Measurements from ENCODE around the gene MRPL55. TPM values are rescaled to one million over a fixed set of nuclear protein-coding genes. Genes with fewer than 3 reads are reported as not detected.

The MRPL55 gene
- total and polyA plus RNA-seq, 2 experiments from 2014 or later = 57.5 to 95.1 TPM

GRCh38 chr1:228148196-228148861 lies 39.2 kb upstream of the MRPL55 start:
- Histone ChIP-seq H3K79me2 (ENCODE audit: insufficient read depth) (peaks cover 68% of the 10 kb centered on the region), H3F3A (ENCODE audit: insufficient read depth) (no peaks in the 10 kb centered on the region; the same call in 1 of the 2 replicates), H3K27me3 (replicated peaks; ENCODE audit: insufficient read depth) (no peaks in the 10 kb centered on the region), H3K27ac (no peak overlapping the region), H3K9me2 (ENCODE audit: insufficient read depth) (no peaks in the 10 kb centered on the region), H3K9me3 (ENCODE audit: low read depth) (no peaks in the 10 kb centered on the region), H3K36me3 (ENCODE audit: low read depth) (no peaks in the 10 kb centered on the region), H3K4me2 (ENCODE audit: unreplicated experiment) (no peak overlapping the region), H4K20me1 (ENCODE audit: insufficient read depth) (peaks cover 14% of the 10 kb centered on the region; the same call in 1 of the 2 replicates), H3K9ac (0 out of 2 replicates have a peak overlapping the region, but pooled peaks have one; percentile 38), H3K4me3 (no peak overlapping the region), H2AFZ (no peak overlapping the region), H3K4me1 (ENCODE audit: insufficient read depth) (peaks cover 27% of the 10 kb centered on the region)
- in situ Hi-C loops (cut with MboI) = no loop called here
- TF ChIP-seq EZH2 (IDR thresholded peaks at IDR 0.05; ENCODE audit: insufficient read depth, poor library complexity, severe bottlenecking) (no peak), EZH2phosphoT487 (IDR thresholded peaks at IDR 0.05; ENCODE audit: insufficient read depth, low read depth) (no peak)
- 73 to 79% methylated on average over 14 to 18 of the region's 18 CpGs for WGBS, 2 experiments (ENCODE audit: low coverage in 1 of 2, low lambda C conversion rate in 2 of 2, missing lambda C conversion rate in 2 of 2)
- no peak for DNase-seq

GRCh38 chr1:228147768-228148167 lies 38.7 kb upstream of the MRPL55 start:
- DNase-seq = no peak
- 74 to 83% methylated on average over 4 of the region's 4 CpGs for WGBS, 2 experiments (ENCODE audit: low coverage in 1 of 2, low lambda C conversion rate in 2 of 2, missing lambda C conversion rate in 2 of 2)
- no peak overlapping the region for H3K4me2 ChIP-seq (ENCODE audit: unreplicated experiment)
- no peak overlapping the region for H3K9ac ChIP-seq
- no peak overlapping the region for H3K27ac ChIP-seq
- TF ChIP-seq EZH2 (IDR thresholded peaks at IDR 0.05; ENCODE audit: insufficient read depth, poor library complexity, severe bottlenecking) (no peak), EZH2phosphoT487 (IDR thresholded peaks at IDR 0.05; ENCODE audit: insufficient read depth, low read depth) (no peak)
- H3K4me3 ChIP-seq = no peak overlapping the region
- H3K4me1 ChIP-seq (ENCODE audit: insufficient read depth) = peaks cover 31% of the 10 kb centered on the region
- H3F3A ChIP-seq (ENCODE audit: insufficient read depth) = no peaks in the 10 kb centered on the region; the same call in 1 of the 2 replicates
- peaks cover 74% of the 10 kb centered on the region for H3K79me2 ChIP-seq (ENCODE audit: insufficient read depth)
- no peaks in the 10 kb centered on the region for H3K9me2 ChIP-seq (ENCODE audit: insufficient read depth)
- H3K27me3 ChIP-seq (replicated peaks; ENCODE audit: insufficient read depth) = no peaks in the 10 kb centered on the region
- in situ Hi-C loops (cut with MboI) = no loop called here
- no peaks in the 10 kb centered on the region for H3K9me3 ChIP-seq (ENCODE audit: low read depth)
- H3K36me3 ChIP-seq (ENCODE audit: low read depth) = no peaks in the 10 kb centered on the region
- peaks cover 18% of the 10 kb centered on the region; the same call in 1 of the 2 replicates for H4K20me1 ChIP-seq (ENCODE audit: insufficient read depth)
- H2AFZ ChIP-seq = no peak overlapping the region

- Histone ChIP-seq H3K9ac (no peak overlapping the region), H3K36me3 (ENCODE audit: low read depth) (no peaks in the 10 kb centered on the region), H3K4me1 (ENCODE audit: insufficient read depth) (peaks cover 37% of the 10 kb centered on the region), H3K9me2 (ENCODE audit: insufficient read depth) (no peaks in the 10 kb centered on the region), H4K20me1 (ENCODE audit: insufficient read depth) (peaks cover 23% of the 10 kb centered on the region; the same call in 1 of the 2 replicates), H3K4me2 (ENCODE audit: unreplicated experiment) (no peak overlapping the region), H3K4me3 (no peak overlapping the region), H3F3A (ENCODE audit: insufficient read depth) (no peaks in the 10 kb centered on the region; the same call in 1 of the 2 replicates), H3K9me3 (ENCODE audit: low read depth) (no peaks in the 10 kb centered on the region), H3K79me2 (ENCODE audit: insufficient read depth) (peaks cover 79% of the 10 kb centered on the region), H3K27ac (no peak overlapping the region), H2AFZ (no peak overlapping the region), H3K27me3 (replicated peaks; ENCODE audit: insufficient read depth) (no peaks in the 10 kb centered on the region)
- no peak for TF ChIP-seq EZH2 (IDR thresholded peaks at IDR 0.05; ENCODE audit: insufficient read depth, poor library complexity, severe bottlenecking)
- TF ChIP-seq EZH2phosphoT487 (IDR thresholded peaks at IDR 0.05; ENCODE audit: insufficient read depth, low read depth) = no peak
- DNase-seq = no peak
- 92 to 94% methylated on average over 20 of the region's 20 CpGs for WGBS, 2 experiments (ENCODE audit: low coverage in 1 of 2, low lambda C conversion rate in 2 of 2, missing lambda C conversion rate in 2 of 2)
- in situ Hi-C loops (cut with MboI) = no loop called here
Measured at GRCh38 chr1:228147151-228147693, 38.1 kb upstream of the MRPL55 start.

DNA sequence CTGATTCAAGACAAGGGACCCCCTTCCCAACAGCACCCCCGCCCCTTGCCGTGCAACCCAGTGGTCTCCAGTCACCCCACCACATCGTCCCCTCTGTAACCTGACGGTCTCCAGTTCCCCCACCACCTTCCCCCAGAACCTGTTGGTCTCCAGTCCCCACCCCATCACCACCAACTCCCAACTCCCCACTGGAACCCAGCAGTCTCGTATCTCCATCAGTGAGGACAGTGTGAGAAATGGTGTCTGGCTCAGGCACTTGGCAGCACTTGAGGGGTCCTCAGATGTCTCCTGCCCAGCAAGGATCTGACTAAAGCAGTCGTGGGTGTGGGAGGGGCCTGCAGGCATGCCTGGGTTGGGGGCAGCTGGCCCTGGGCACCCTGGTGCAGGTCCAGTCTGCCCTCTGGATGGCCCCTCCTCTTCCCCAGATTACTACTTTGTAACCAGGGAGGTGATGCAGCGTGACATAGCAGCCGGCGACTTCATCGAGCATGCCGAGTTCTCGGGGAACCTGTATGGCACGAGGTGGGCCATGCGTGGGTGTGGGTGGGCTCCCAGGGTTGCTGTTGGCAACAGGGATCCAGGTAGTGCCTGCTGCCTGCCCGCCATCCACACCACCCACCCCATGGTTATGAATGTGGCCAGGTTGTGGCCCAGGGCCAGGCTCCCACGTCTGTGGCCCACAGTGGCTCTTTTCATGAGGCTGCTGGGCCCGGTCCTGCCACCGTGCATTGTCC lies 37.5 kb upstream of the MRPL55 start:
- no peaks in the 10 kb centered on the region; the same call in 1 of the 2 replicates for H3F3A ChIP-seq (ENCODE audit: insufficient read depth)
- no peaks in the 10 kb centered on the region for H3K9me2 ChIP-seq (ENCODE audit: insufficient read depth)
- H3K79me2 ChIP-seq (ENCODE audit: insufficient read depth) = peaks cover 86% of the 10 kb centered on the region
- no peak overlapping the region for H3K27ac ChIP-seq
- in situ Hi-C loops (cut with MboI) = no loop called here
- peaks cover 24% of the 10 kb centered on the region; the same call in 1 of the 2 replicates for H4K20me1 ChIP-seq (ENCODE audit: insufficient read depth)
- no peak for DNase-seq
- no peak overlapping the region for H3K4me3 ChIP-seq
- H3K4me2 ChIP-seq (ENCODE audit: unreplicated experiment) = no peak overlapping the region
- no peak overlapping the region for H2AFZ ChIP-seq
- peaks cover 42% of the 10 kb centered on the region for H3K4me1 ChIP-seq (ENCODE audit: insufficient read depth)
- TF ChIP-seq EZH2 (IDR thresholded peaks at IDR 0.05; ENCODE audit: insufficient read depth, poor library complexity, severe bottlenecking) = no peak
- no peak for TF ChIP-seq EZH2phosphoT487 (IDR thresholded peaks at IDR 0.05; ENCODE audit: insufficient read depth, low read depth)
- WGBS, 2 experiments (ENCODE audit: low coverage in 1 of 2, low lambda C conversion rate in 2 of 2, missing lambda C conversion rate in 2 of 2) = 85% methylated on average over 18 of the region's 18 CpGs
- H3K9me3 ChIP-seq (ENCODE audit: low read depth) = no peaks in the 10 kb centered on the region
- no peak overlapping the region for H3K9ac ChIP-seq
- H3K36me3 ChIP-seq (ENCODE audit: low read depth) = no peaks in the 10 kb centered on the region
- H3K27me3 ChIP-seq (replicated peaks; ENCODE audit: insufficient read depth) = no peaks in the 10 kb centered on the region
